Activated CD8-positive, alpha-beta memory T cell treated with anti-CD3 and anti-CD28 coated beads, Interleukin-2, amount 50 U/mL, for 1 hour (primary cell): ENCODE data around the gene CLEC16A.
"Not testable (repeated sequence)": the region's sequence is repeated elsewhere in the genome, so short reads cannot be mapped to it uniquely, and the experiment has no call there.

Experiments
- DNase-seq: peaks from one replicate; pipeline ENCODE4 v3.0.0-alpha.2; 2020; ENCODE audit errors: extremely low read depth

The CLEC16A gene

DNA sequence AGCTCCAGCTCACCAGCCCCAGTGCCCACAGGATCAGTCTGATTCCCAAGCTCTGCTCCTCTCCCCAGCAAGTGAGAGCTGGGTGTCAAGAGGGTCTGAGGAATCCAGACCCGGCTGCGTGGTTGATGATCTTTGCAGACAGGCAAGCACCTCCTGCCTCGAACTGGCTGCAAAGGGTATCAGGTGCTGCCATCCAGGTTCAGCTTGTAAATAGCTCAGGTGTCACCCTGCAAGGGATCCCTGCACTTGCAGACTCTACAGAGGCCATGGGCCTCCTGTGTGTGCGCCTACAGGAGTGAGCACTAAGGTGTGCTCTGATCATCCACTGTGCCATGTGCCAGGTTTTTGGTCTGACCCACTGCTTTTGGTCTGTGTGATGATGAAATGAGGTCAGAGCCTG is 18.3 kb upstream of the CLEC16A start:
- no peak for DNase-seq

DNA sequence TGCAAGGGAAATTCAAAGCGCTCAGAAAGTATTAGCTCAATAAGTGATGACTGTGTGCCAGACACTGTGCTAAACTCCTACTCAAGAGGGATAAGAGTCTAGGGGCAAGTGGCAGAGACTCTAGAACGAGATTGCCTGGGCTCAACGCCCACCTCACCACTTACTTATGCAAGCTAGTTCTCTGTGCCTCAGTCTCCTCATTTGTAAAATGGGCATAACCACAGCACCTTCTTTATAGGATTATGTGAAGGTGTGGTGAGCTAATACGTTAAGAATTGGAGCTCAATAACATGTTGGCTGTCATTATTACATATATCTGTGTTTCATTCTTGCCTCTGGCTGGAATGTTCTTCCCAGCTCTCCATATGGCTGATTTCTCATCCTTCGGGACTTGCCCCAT is 17.5 kb upstream of the CLEC16A start:
- no peak for DNase-seq

DNA sequence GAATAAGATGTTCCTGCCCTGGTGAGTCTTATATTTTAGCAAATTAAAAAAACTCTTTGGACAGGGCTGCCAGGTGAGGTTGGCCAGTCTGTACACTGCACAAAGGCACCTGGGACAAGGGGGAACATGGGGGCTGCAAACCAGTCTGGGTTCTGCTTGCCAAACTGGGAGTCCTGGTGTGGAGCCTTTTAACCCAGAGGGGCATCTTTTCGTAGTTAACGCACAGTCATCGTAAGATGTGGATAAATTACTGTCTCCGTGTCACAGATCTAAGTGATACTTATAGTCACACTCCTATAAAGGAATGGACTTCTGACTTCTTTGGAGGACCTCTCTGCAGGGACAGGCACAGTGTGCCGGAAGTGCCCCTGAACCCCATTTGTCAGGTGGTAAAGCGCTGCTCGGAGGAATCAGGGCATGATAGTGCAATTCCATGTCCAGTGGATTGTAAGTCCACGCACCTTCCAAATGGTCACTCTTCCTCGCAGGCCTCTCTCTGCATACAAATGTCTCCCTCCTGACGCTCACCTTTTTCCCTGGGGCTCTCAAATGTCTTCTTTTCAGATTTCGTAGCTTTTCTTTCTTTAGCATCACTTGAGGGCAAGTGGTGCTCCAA is 16.8 kb upstream of the CLEC16A start:
- no peak for DNase-seq

DNA sequence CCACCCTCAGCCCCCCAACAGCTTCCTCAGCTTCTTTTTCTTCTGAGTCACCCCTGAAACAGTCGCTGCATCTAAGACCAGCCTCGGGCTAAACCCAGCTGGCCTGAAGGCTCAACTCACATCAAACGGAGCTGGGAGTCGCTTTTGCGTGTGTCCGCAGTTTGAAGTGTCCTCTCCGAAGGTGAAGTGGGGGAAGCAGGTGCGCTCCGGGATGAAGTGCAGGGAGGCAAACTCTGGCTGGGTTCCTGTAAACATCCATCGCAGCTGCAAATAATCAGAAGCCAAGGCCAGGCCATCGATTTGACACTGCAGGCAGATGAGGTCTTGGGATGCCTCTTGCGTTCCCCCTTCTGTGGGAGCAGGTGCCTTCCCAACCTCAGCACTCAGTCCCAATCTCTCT is 15.3 kb upstream of the CLEC16A start:
- DNase-seq = not testable (repeated sequence)

DNA sequence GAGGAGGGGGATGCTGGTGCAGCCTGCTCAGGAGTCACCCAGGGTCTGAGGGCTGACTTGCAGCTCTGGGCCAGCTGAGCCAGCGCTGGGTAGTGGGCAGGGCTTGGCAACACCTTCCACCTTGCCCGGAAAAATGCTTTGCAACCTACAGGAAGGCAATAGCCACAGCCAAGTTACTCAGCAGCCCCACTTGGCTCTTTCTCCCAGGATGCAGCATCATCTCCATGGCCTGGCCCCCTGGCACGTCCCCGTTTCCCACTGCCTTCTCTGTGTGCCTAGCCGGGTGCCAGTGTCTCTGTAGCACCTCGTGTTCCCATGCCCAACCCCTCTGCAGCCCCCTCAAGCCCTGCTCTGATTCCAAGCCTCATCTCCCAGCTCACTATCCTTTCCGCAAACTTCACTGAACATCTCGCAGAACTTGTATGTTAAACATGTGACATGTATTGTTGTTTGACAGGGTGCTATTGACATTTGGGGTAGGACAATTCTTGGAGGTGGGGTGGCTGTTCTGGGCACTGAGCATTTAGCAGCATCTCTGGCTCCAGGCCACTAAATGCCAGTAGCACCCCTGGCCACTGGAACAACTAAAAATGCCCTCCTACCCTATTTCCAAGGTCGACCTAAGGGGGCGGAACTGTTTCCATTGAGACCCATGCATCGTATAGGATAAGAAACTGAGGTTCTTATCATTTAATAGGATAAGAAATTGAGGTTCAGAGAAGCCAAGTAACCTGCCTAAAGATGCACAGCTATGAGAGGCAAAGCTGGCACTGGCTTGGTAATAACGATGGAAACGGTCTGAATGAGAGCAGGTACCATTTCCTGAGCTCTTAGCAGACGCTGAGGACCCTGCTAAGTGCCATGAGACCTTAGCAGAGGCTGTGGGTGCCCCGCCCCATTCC is 14.3 kb upstream of the CLEC16A start:
- no peak for DNase-seq

DNA sequence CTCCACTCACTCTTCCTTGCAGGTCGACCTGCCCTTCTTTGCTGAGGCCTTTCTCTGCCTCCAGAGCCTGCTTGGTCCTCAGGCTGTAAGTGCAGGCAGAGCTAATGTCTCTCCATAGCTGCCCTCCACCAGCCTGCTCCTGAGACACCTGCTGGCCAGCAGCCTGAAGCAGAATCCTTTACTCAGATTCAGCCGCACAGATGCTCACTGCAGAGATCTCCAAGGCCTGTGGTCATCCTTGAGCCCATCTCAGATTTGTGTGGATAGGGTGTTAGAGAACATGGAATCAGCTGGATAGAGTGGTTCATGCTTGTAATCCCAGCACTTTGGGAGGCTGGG is 13.6 kb upstream of the CLEC16A start:
- DNase-seq = no peak

DNA sequence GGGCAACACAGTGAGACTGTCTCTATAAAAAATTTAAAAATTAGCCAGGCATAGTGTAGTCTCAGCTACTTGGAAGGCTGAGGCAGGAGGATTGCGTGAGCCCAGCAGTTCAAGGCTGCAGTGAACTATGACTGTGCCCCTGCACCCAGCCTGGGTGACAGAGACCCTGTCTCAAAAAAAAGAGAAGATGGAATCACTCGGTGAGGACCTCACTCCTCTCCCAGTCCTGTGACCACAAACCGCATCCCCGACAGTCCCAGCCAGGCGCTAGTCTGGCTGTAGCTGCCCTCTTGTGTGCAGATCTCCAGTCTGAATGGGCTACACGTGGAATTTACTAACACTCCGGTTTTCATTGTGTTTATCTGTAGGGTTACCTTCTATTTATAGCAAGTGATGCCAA is 13.2 kb upstream of the CLEC16A start:
- no peak for DNase-seq

DNA sequence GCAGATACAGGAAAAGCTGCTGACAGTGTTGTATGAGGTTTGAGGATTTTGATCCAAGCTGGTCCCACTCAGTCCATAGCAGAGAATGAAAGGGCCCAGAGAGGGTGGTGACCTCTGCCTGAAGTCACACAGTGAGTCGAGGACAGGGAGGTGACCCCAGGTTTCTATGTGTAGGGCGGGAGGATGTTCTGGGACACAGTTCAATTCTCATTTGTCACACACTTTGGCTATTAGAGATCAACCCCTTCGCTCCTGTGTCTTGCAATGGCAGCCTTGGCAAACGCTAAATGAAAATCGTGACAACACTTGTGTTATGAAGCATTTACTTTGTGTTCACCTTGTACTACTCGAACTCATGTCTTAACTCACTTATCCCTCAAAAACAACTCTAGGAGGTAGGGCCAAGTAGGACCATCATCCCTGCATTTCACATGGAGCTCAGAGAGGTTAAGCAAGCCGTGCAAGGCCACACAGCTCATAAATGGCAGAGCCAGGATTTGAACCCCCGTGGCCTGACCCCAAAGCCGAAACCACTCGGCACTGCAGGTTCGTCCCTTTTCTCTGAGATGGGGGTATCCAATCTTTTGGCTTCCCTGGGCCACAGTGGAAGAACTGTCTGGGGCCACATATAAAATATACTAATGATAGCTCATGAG is 12.3 kb upstream of the CLEC16A start:
- no peak for DNase-seq

DNA sequence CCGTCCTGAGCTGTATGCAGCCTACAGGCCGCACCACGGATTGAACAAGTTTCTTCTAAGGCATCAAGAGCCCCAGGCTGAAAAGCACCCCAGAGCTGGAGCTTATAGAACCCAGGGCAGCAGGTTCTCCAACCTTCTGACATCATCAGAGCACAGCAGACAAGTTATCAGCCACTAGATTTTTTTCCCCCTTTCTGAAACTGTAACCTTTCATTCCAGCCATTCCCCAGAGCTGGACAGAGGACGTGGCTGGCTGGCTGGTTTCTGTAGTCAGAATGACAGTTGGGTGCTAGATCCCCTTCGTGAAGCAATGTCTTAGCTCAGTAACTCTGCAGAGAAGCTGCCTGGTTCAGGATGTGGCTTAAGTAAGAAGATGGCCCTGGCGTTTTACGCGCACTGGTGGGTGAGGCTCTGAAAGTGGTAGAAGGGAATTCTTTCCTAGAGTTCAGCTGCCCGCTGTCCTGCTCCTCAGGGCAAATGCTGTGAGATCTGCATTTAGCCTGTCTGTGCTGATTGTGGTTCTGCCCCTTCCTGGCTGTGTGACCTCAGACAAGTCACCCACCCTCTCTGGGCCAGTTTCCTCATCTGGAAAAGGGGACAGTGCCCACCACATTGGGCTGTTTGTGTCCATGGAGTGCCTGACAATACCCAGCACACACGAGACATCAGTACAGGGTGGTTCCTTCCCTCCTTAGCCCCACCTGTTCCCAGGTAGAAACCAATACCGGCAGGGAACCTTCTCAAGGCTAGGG is 11.2 kb upstream of the CLEC16A start:
- no peak for DNase-seq

DNA sequence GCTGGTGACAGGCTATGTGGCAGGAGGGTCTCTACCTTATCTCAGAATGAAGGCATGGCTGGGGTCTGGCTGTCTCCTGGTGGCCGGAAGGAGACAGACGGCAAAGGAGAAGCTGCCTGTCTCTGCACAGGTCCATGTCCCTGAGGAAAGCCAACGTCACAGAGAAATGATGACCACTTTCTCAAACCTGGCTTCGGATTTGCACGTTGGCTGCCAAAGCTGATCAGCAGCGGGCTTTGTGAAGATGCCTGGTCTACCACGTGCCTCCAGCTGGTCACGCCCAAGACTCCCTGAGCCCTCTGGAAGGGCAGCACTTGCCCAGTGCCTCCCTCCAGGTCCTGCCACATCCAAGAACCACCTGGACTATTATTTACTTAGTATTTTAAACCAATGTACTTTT is 10.5 kb upstream of the CLEC16A start:
- DNase-seq = no peak

DNA sequence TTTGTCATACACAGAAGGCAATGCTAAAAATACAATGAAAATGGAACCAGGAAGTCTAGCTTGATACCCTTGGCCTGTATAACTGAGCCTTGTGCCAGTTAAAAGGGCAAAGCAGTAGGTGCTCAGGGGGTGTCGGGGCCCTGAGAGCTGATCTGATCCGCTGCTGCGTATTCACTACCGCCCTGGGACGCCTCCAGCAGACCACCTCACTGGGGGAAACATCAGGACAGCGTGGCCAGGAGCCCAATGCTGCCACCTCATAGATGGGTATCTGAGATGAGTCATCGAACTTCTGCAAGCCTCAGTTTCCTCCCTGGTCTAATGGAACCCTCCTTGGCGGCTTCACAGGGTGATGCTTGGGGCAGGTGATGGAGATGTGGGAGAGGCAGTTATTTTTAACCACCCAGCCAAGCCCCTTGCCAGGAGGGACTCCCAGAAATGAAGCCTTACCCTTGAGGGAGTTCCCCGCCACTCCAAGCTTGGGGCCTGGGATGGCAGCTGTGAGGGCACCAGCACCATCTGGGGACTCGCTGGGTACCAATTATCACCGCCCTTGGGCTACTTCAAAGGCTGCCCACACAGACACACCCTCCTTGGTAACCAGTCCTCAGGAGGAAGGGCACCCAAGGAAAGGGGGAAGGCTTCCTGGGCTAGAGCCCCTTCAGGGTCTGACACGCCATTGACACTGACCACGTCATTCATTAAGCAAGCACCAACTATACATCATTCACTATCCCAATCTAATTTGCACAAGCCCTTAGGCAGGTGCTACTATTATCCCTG is 9.8 kb upstream of the CLEC16A start:
- no peak for DNase-seq

DNA sequence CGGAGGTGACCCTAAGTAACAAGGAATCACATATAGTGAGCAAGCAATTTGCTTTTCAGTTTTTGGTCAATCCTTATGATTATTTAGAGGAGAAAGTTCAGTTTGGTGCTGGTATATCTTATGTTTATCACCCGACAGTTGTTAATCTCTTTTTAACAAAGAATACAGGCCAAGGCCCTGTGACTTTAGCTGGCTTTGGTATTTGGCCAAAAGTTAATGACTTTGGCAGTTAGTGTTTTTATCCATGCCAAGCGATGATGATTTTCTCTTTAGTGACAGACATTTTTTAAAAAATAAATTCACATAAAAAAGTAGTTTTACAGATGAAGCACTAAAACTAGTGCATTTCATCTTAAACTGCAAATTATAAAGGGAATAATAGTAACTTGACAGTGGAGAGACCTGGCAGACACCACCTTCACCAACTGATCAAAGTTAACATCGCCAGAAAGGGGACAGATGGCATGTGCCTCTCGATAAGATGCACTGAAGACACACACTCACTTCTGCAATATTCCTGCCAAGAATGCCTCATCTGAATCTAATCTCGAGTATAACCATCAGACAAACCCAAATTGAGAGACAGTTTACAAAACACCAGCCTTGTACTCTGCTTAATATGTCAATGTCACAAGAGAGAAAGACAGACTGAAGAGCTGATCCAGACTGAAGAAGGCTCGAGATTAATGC is 9.0 kb upstream of the CLEC16A start:
- DNase-seq = no peak

DNA sequence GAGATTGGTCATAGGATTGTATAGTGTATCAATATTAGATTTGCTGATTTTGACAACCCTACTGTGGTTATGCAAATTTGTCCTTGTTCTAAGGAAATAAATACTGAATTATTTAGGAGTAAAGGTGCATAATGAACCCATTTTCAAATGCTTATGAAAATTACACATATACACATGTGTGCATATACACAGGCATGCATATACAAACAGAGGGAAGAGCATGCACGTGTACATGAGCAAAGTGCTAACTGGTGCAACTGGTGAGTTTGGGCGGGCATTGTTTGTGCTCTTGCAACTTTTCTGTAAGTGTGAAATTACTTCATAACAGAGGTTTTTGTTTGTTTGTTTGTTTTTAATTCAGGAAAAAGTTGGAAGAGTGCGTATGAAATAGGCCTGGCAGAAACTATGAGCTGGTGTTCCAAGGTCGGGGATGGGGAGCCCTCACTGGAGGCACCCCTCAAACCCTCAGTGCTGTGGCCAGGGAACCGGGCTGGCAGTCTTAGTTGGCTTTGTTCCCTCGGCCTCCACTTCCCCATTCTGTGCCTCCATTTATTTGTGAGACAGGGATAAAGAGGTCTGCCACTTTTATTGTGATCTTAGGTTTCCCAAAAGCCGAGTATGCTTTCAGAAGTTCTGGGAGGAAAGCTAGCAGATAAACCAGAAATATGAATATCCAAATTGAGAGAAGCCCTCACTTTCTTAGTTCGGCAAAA is 7.9 kb upstream of the CLEC16A start:
- no peak for DNase-seq

DNA sequence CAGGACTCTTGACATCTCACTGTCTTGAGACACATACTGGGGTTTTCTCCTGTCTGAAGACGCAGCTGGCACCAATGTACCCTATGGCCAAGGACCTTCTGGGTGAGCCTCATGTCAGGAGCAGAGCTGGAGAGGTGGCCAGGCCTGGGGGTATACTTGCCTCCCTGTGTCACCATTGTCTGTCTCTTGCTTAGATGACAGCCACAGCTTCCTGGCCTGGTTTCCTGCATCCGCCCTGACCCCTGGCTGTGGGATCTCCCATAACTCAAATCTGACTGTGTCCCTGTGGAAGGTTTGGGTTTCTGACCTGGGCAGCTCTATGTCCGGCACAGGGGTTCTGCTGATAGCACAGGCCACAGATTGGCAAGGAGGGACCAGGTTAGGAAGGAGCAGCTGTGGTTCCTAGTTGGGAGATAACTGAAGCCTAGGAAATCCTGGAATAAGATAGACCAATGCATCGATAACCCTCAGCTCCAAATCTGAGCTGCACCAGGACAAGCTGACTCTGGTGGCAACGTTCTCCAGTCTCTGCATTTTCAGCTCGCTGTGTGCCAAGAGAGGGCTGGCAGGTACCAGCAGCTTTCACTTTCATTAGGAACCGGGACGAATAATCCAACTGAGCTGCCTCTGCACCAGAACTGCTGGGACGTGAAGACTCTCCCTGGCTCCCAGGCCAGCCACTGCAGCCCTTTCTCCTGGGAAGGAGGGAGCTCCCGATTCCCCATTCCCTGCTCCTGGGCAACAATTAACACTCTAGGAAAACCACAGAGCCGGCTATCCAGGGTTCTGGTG is 7.1 kb upstream of the CLEC16A start:
- no peak for DNase-seq

DNA sequence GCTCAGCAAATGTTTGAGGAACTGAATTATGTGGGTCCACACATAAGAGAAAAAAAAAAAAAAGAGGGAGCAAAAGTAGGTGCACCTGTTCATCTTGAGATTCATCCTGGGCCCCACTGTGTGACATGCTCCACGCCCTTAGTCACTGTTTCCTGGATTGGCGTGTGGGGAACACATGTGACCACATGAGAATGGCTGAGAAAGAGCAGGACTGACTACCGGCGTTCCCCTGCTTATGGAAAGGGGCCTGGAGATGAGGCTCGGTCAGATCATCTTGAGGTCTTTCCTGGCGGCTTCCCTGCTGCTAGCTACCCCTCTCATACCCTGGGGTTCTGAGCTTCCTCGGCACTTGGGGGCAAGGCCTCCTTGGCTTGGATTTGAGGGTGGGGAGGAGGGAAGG is 6.0 kb upstream of the CLEC16A start:
- no peak for DNase-seq

DNA sequence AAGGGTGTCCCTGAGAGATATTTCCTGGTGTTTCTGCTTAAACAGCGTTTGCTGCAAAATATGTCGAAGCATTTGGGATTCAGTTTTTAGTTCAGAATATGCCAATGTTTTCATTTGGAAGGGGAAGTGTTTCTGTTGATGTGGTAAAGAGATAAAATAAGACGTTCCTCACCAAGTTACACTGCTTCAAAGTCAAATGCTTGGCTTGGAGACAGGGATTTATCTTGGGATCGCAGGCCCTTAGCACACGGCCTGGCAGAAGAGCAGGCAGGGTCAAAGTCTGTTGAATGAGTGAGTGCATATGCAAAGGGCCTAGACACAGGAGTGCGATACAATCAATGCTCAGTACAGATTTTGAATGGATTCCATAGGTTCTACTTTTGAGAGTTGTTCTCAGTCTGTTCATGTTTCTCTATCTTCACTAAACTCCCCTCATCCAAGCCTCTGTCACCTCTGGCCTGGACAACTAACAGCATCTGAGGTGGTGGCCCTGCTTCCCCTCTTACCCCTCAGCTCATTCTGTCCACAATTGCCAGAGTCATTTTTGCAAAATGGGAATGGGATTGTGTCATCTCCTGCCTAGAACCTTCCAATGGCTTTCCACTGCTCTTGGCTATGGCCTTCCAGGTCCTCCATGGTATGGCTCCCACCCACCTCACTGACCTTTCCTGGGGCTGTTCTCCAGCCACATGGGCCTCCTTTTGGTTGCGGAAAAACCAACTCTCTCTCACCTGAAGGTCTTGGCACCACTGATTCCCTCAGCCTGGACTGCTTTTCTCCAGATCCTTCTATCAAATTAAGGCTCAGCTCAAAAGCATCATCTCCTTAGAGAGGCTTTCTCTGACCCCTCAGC is 5.3 kb upstream of the CLEC16A start:
- no peak for DNase-seq

DNA sequence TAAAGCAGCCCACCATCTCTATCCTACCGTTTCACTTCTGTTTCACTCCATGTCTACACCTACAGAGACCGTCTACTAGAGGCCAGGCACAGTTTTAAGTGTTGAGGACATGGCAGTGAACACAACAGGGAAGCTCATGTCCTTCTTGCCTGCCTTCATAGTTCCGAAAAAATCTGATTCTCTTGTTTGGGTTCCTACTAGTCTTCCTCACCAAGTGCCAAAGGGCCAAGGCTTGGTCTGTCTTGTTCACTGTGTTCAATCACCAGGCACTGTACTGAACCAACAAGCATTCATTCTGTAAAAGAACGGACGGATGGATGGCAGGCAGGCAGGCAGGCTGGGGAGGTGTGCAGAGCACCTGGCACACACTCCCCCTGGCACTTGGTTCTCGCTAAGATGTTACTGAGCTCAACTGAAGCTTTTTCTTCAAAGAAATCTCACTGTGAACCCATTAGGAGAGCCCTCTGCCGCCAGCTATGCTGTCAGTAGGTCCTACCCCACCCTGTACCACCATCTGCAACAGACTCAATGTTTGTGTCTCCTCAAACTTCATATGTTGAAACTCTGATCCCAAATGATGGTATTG is 4.6 kb upstream of the CLEC16A start:
- DNase-seq = no peak

DNA sequence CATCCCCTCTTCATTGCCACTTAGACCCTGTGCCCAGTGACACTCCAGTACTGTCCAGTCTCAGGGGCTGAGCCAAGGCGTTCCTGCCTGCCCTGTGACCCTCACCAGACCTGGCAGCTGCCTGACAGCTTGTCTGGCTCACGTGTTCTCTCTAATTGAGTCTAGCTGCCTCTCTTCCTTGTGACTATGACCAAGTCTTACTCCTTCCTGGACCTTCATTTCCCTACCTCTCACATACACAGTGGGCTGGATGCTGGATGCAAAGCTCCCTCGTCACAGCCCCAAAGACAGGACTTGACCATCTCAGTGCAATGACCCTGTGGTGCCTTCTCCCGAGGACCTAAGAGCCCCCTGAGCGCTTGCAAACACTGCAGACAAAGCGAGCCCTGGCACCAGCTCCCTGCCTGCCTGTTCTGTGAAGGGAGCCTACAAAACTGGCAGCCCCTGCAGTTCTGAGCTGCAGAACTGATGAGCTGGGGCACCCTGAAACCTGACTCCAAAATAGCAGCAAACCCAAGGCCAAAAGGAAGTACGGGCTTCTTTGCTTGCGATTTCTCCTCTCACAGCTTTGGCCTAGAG is 3.8 kb upstream of the CLEC16A start:
- DNase-seq = no peak
